NCI-H2196 treated with DMSO at 0.1 percent for 48 hours (cell line): Measurements from ENCODE around the gene ARPC1A.
A peak's percentile ranks its signal among the peaks of the same experiment; 100 is the strongest.
"Not testable (repeated sequence)": the region's sequence is repeated elsewhere in the genome, so short reads cannot be mapped to it uniquely, and the experiment has no call there.

Source experiments
- DNase-seq: peaks from one replicate; lab custom pipeline; 2025; ENCODE audit not compliant: unreplicated experiment; lab: John Stamatoyannopoulos, UW

The ARPC1A gene

GRCh38 chr7:99407872-99408378 is 82.2 kb downstream of the ARPC1A start:
- DNase-seq, result no peak

GRCh38 chr7:99408379-99409191 is 82.9 kb downstream of the ARPC1A start, which contains the start of the genes BUD31 and PDAP1:
Gene BUD31 (plus strand): TSS chr7:99408969. CDS start chr7:99411093, 2,124 bp downstream.
Gene PDAP1 (minus strand): TSS chr7:99408597. CDS start chr7:99408548, 49 bp downstream.
- DNase-seq, result peak; percentile 88

DNA sequence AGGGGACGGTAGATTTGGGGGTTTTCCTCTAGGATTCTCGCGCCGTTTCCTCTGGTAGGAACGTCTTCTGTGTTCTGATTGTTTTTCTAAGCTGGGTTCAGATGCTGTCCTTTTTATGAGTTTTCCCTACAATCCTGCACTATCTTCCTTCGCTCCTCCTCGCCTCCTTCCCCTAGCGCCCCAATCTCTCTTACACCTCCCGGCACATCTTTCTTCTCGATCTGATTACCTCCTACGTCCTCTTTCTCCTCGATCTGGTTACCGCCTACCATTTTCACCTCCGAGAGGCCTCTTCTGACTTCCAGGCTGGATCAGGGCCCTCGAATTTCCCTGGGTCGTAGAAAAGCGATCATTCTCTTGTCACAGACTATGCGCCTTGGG is 83.5 kb downstream of the ARPC1A start:
- DNase-seq, result no peak

DNA sequence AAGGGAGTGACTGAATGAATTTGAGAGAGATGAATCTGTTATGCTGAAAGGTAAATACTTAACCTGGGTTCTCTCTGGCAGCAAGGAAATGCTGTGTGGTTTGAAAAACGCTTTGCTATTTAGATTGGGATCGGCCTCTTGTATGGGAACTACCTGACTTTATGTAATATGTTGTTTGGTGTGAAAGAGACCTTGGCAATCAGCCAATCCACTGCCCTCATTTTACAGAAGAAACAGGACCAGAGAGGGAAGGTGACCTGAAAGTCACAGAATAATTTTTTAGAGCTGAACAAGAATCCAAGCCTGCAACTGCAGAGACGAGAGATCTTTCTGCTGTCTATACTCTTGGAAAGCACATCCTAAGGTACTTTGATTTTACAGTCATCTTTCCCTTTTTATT is 84.1 kb downstream of the ARPC1A start:
- DNase-seq, result no peak

- DNase-seq, result no peak
Observed at GRCh38 chr7:99410635-99411034, 84.9 kb downstream of the ARPC1A start.

GRCh38 chr7:99415513-99416127 is 89.9 kb downstream of the ARPC1A start:
- DNase-seq, result not testable (repeated sequence)
